NCI-H2029 treated with DMSO at 0.1 percent for 48 hours (cell line): Measurements from ENCODE around the gene HDGFL3.
"Not testable (repeated sequence)": the region's sequence is repeated elsewhere in the genome, so short reads cannot be mapped to it uniquely, and the experiment has no call there.

ENCODE experiments used
- DNase-seq: peaks from one replicate; lab custom pipeline; 2025; lab: John Stamatoyannopoulos, UW

Gene HDGFL3

GRCh38 chr15:83207660-83208366 is at the start of gene HDGFL3:
Gene HDGFL3, minus strand, starts transcription at chr15:83207823. Its CDS starts 409 bp downstream, at chr15:83207414.
- DNase-seq: no peak

GRCh38 chr15:83250781-83251180 is 43.2 kb upstream of the HDGFL3 start:
- no peak for DNase-seq

- no peak for DNase-seq
Observed at GRCh38 chr15:83249030-83249343, 41.4 kb upstream of the HDGFL3 start.

GRCh38 chr15:83248151-83249029 is 40.8 kb upstream of the HDGFL3 start:
- peak; percentile 2 for DNase-seq

GRCh38 chr15:83243634-83244033 is 36.0 kb upstream of the HDGFL3 start:
- no peak for DNase-seq

- DNase-seq: no peak
Observed at GRCh38 chr15:83230242-83230641, 22.6 kb upstream of the HDGFL3 start.

- no peak for DNase-seq
Observed at GRCh38 chr15:83225449-83225848, 17.8 kb upstream of the HDGFL3 start.

GRCh38 chr15:83221781-83222180 is 14.2 kb upstream of the HDGFL3 start:
- not testable (repeated sequence) for DNase-seq

- DNase-seq: no peak
Observed at GRCh38 chr15:83219026-83219425, 11.4 kb upstream of the HDGFL3 start.

- DNase-seq: no peak
Observed at GRCh38 chr15:83215306-83215705, 7.7 kb upstream of the HDGFL3 start.

- DNase-seq: no peak
Observed at GRCh38 chr15:83210619-83211018, 3.0 kb upstream of the HDGFL3 start.

GRCh38 chr15:83209333-83209732 is 1.7 kb upstream of the HDGFL3 start:
- no peak for DNase-seq

GRCh38 chr15:83208367-83208661 is 691 bp upstream of the HDGFL3 start:
- DNase-seq: no peak

- DNase-seq: no peak
Observed at GRCh38 chr15:83207009-83207659, 489 bp downstream of the HDGFL3 start.

GRCh38 chr15:83206526-83207008 is 1.1 kb downstream of the HDGFL3 start:
- DNase-seq: no peak

- no peak for DNase-seq
Observed at GRCh38 chr15:83205725-83206324, 1.8 kb downstream of the HDGFL3 start.

GRCh38 chr15:83204697-83205096 is 2.9 kb downstream of the HDGFL3 start:
- DNase-seq: no peak

GRCh38 chr15:83203543-83203942 is 4.1 kb downstream of the HDGFL3 start:
- DNase-seq: no peak

- DNase-seq: no peak
Observed at GRCh38 chr15:83200589-83200988, 7.0 kb downstream of the HDGFL3 start.

GRCh38 chr15:83200162-83200561 is 7.5 kb downstream of the HDGFL3 start:
- DNase-seq: no peak

- no peak for DNase-seq
Observed at GRCh38 chr15:83199288-83199687, 8.3 kb downstream of the HDGFL3 start.

- no peak for DNase-seq
Observed at GRCh38 chr15:83198476-83198875, 9.1 kb downstream of the HDGFL3 start.

GRCh38 chr15:83194528-83194927 is 13.1 kb downstream of the HDGFL3 start:
- DNase-seq: no peak
